ENCODE measurements around the gene WDSUB1.

GRCh38 chr2:159214325-159214865, 72.1 kb downstream of the WDSUB1 start:
- TF ChIP-seq CTCF (conservative IDR thresholded peaks at IDR 0.05) (no peak), EZH2 (IDR thresholded peaks at IDR 0.05; ENCODE audit: low read depth) (no peak)

Measured in PC-9 (cell line).